Keratinocyte (primary cell): ENCODE results near the gene ARHGEF19.

Experiments
- EZH2 ChIP-seq: IDR thresholded peaks from one replicate; pipeline ENCODE4 v1.6.1; 2012; ENCODE audit warnings: inconsistent platforms, mild to moderate bottlenecking, low read length, moderate library complexity
- TF ChIP-seq, protein P1 (sequence below), 3 experiments: IDR thresholded peaks in 1 of 3; conservative IDR thresholded peaks in 1 of 3; optimal IDR thresholded peaks in 1 of 3; 2 replicates in 2 of 3; 3 replicates in 1 of 3; pipeline versions ENCODE3 to v1.5.1; 2011; ENCODE audit warnings: low read length in 3 of 3, mild to moderate bottlenecking in 3 of 3, moderate library complexity in 2 of 3, control low read depth in 1 of 3, inconsistent platforms in 1 of 3; ENCODE audit not compliant: insufficient read depth in 2 of 3; ENCODE audit errors: extremely low read depth in 1 of 3

DNA sequence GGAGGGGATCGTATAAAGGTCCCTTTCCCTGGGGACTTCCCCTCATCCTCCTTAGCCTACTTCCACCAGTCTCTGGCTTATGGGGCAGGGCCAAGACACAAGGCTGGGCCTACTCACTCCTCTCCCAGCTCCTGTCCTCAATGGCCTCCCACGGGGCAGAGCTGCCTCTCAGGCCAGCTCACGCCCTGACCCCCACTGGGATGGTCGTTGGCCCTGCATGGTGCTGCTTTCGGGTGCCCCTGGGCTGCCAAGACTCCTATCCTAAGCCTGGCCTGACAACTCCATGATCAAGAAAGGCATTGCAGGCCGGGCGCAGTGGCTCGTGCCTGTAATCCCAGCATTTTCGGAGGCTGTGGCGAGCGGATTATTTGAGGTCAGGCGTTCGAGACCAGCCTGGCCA lies 18.3 kb upstream of the ARHGEF19 start:
- TF ChIP-seq, protein P1, sequence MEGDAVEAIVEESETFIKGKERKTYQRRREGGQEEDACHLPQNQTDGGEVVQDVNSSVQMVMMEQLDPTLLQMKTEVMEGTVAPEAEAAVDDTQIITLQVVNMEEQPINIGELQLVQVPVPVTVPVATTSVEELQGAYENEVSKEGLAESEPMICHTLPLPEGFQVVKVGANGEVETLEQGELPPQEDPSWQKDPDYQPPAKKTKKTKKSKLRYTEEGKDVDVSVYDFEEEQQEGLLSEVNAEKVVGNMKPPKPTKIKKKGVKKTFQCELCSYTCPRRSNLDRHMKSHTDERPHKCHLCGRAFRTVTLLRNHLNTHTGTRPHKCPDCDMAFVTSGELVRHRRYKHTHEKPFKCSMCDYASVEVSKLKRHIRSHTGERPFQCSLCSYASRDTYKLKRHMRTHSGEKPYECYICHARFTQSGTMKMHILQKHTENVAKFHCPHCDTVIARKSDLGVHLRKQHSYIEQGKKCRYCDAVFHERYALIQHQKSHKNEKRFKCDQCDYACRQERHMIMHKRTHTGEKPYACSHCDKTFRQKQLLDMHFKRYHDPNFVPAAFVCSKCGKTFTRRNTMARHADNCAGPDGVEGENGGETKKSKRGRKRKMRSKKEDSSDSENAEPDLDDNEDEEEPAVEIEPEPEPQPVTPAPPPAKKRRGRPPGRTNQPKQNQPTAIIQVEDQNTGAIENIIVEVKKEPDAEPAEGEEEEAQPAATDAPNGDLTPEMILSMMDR (optimal IDR thresholded peaks at IDR 0.05 in 1 of 3, IDR thresholded peaks at IDR 0.05 in 1 of 3, conservative IDR thresholded peaks at IDR 0.05 in 1 of 3; ENCODE audit: extremely low read depth in 1 of 3, insufficient read depth in 2 of 3, low read length in 3 of 3): no peak
- no peak for TF ChIP-seq EZH2
